Activated B cell treated with CpG ODN at 0.5 μM for 24 hours (primary cell): ENCODE data around the gene KRT80. TPM values are rescaled to one million over a fixed set of nuclear protein-coding genes. Genes with fewer than 3 reads are reported as not detected.

Experiments used
- ATAC-seq: fragments of 200-7000 bp; cut with Tn5 transposase; one replicate; pipeline ENCODE4 v1.10.0; 2021; ENCODE audit warnings: low read depth, mild to moderate bottlenecking, moderate library complexity
- CTCF ChIA-PET: fragments of 350-600 bp; sonication (Branson Sonifier 250); formaldehyde crosslinking; loops from one replicate; lab custom pipeline; 2021; ENCODE audit warnings: antibody characterized with exemption; lab: Charles Lee
- POLR2A ChIA-PET: fragments of 350-600 bp; sonication (Branson Sonifier 250); formaldehyde crosslinking; loops from one replicate; lab custom pipeline; 2021; ENCODE audit warnings: antibody characterized with exemption; lab: Charles Lee
- DNase-seq: peaks from one replicate; pipeline ENCODE4 v3.0.0; 2022
- H3K27ac Mint-ChIP-seq: one replicate; pipeline ENCODE4 v1.8.0; 2020; ENCODE audit warnings: mixed read lengths
- H3K27me3 Mint-ChIP-seq: one replicate; pipeline ENCODE4 v1.8.0; 2021; ENCODE audit warnings: mixed read lengths
- H3K36me3 Mint-ChIP-seq: one replicate; pipeline ENCODE4 v1.8.0; 2021; ENCODE audit warnings: low read depth, mixed read lengths
- H3K4me1 Mint-ChIP-seq: one replicate; pipeline ENCODE4 v1.8.0; 2021; ENCODE audit warnings: mixed read lengths
- H3K4me3 Mint-ChIP-seq: one replicate; pipeline ENCODE4 v1.8.0; 2020; ENCODE audit warnings: mild to moderate bottlenecking, mixed read lengths
- H3K9me3 Mint-ChIP-seq: one replicate; pipeline ENCODE4 v1.8.0; 2020; ENCODE audit warnings: mixed read lengths
- CTCF ChIP-seq: fragments of 200-600 bp; IDR thresholded peaks from one replicate; pipeline ENCODE4 v1.8.0; 2022; ENCODE audit warnings: antibody characterized with exemption, mild to moderate bottlenecking
- intact Hi-C: fragments of 100-400 bp; cut with micrococcal nuclease; formaldehyde crosslinking; loops from one replicate; pipeline ENCODE4 v1.15.1; 2024
- total RNA-seq: library from RNA; stranded (reverse); gene quantifications from 2 replicates; pipeline ENCODE4 v1.2.3, GENCODE V29; 2022

The KRT80 gene
- total RNA-seq, 1 donor from 2014 or later: not detected

GRCh38 chr12:52165096-52165855 is 26.5 kb downstream of the KRT80 start:
- CTCF ChIA-PET: interaction anchor here (1.0 to 1.2 kb wide), 2 partner anchors 112 to 146 kb away, joined by 3 read pairs; no protein-coding TSS in a partner anchor
- no peak for DNase-seq
- no peak for ATAC-seq
- no peak overlapping the region for H3K4me3 Mint-ChIP-seq
- POLR2A ChIA-PET: no interaction called here
- intact Hi-C loops: loop anchor here (5.0 kb wide), 1 partner anchor 707 kb away; no protein-coding TSS in a partner anchor
- no peak for TF ChIP-seq CTCF
- no peaks in the 10 kb centered on the region for H3K4me1 Mint-ChIP-seq
- no peaks in the 10 kb centered on the region for H3K36me3 Mint-ChIP-seq
- peaks cover 17% of the 10 kb centered on the region for H3K27me3 Mint-ChIP-seq
- H3K27ac Mint-ChIP-seq: no peak overlapping the region
- H3K9me3 Mint-ChIP-seq: no peaks in the 10 kb centered on the region

- DNase-seq: no peak
- CTCF ChIA-PET: no interaction called here
- Mint-ChIP-seq H3K27ac (no peak overlapping the region), H3K9me3 (no peaks in the 10 kb centered on the region), H3K27me3 (peaks cover 17% of the 10 kb centered on the region), H3K4me3 (no peak overlapping the region), H3K4me1 (no peaks in the 10 kb centered on the region), H3K36me3 (no peaks in the 10 kb centered on the region)
- ATAC-seq: no peak
- TF ChIP-seq CTCF: no peak
- intact Hi-C loops: loop anchor here (5.0 kb wide), 1 partner anchor 708 kb away; no protein-coding TSS in a partner anchor
- POLR2A ChIA-PET: no interaction called here
Measured at GRCh38 chr12:52164624-52165023, 27.2 kb downstream of the KRT80 start.

- no peak for TF ChIP-seq CTCF
- ATAC-seq: no peak
- Mint-ChIP-seq H3K27me3 (peaks cover 17% of the 10 kb centered on the region), H3K27ac (no peak overlapping the region), H3K4me3 (no peak overlapping the region), H3K9me3 (peaks cover 5% of the 10 kb centered on the region), H3K4me1 (no peaks in the 10 kb centered on the region), H3K36me3 (no peaks in the 10 kb centered on the region)
- CTCF ChIA-PET: no interaction called here
- DNase-seq: no peak
- intact Hi-C loops: no loop called here
- POLR2A ChIA-PET: no interaction called here
Measured at GRCh38 chr12:52162981-52163380, 28.8 kb downstream of the KRT80 start.

- H3K9me3 Mint-ChIP-seq: peaks cover 5% of the 10 kb centered on the region
- H3K36me3 Mint-ChIP-seq: no peaks in the 10 kb centered on the region
- intact Hi-C loops: no loop called here
- H3K4me1 Mint-ChIP-seq: no peaks in the 10 kb centered on the region
- no peak for TF ChIP-seq CTCF
- no peak for ATAC-seq
- H3K27me3 Mint-ChIP-seq: peaks cover 12% of the 10 kb centered on the region
- no peak overlapping the region for H3K27ac Mint-ChIP-seq
- POLR2A ChIA-PET: no interaction called here
- no peak for DNase-seq
- H3K4me3 Mint-ChIP-seq: no peak overlapping the region
- CTCF ChIA-PET: interaction anchor here (1.0 kb wide), 1 partner anchor 168 kb away, joined by 4 read pairs; no protein-coding TSS in a partner anchor
Measured at GRCh38 chr12:52160200-52160599, 31.6 kb downstream of the KRT80 start.

- ATAC-seq (no peak), DNase-seq (no peak)
- CTCF ChIA-PET: interaction anchor here (0.7 to 2.6 kb wide), 4 partner anchors 170 to 1924 kb away, joined by 3 to 11 read pairs (median 4); partner anchors contain the start of gene KRT3
- H3K27me3 Mint-ChIP-seq: peaks cover 12% of the 10 kb centered on the region
- H3K27ac Mint-ChIP-seq: no peak overlapping the region
- POLR2A ChIA-PET: no interaction called here
- H3K4me1 Mint-ChIP-seq: no peaks in the 10 kb centered on the region
- peaks cover 5% of the 10 kb centered on the region for H3K9me3 Mint-ChIP-seq
- no peak for TF ChIP-seq CTCF
- no peak overlapping the region for H3K4me3 Mint-ChIP-seq
- intact Hi-C loops: loop anchor here (10.0 kb wide), 1 partner anchor 347 kb away; no protein-coding TSS in a partner anchor
- no peaks in the 10 kb centered on the region for H3K36me3 Mint-ChIP-seq
Measured at GRCh38 chr12:52157566-52158150, 34.2 kb downstream of the KRT80 start.
